GM18907 (cell line): Measurements from ENCODE around the gene NPAS3.

Source experiments
- ATAC-seq: cut with Tn5 transposase; IDR thresholded peaks from one replicate; pipeline ENCODE4 v1.9.1; 2021; ENCODE audit warnings: mild to moderate bottlenecking, moderate library complexity; ENCODE audit not compliant: unreplicated experiment

The NPAS3 gene

DNA sequence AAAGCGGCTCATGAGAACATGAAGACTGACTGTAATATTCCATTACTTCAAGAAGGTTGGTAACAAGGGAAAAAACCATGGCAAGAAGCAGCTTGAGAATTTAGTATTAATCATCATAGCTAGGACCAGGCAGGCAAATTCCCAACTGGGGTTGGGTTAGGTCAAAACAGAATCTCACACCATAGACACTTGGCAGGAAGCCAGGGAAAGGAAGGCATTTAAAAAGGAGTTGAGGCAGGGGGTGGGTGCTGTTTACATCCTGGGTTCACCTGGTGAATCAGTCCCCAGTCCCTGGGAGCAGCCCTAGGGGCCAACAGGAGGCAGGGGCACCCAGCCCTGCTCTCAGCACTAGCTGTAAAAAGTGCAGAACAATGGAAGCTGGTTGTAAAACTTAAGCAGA, 903.6 kb downstream of the NPAS3 start:
- ATAC-seq: no peak

- ATAC-seq: no peak
These were observed 905.4 kb downstream of the NPAS3 start for GRCh38 chr14:33844118-33844517.

GRCh38 chr14:33846100-33846824, 907.6 kb downstream of the NPAS3 start:
- no peak for ATAC-seq

DNA sequence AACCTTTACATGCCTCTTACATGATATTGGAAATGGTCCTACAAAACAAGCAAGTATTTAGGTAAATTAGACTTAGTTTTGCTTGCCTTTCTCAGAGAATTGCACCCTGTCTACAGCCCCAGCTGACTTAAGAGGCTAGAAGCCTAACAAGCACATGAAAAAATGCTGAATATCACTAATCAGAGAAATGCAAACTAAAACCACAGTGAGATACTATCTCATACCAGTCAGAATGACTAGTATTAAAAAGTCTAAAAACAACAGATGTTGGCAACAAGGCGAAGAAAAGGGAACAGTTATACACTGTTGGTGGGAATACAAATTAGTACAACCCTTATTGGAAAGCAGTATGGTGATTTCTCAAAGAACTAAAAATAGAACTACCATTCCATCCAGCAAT, 908.4 kb downstream of the NPAS3 start:
- ATAC-seq: no peak

DNA sequence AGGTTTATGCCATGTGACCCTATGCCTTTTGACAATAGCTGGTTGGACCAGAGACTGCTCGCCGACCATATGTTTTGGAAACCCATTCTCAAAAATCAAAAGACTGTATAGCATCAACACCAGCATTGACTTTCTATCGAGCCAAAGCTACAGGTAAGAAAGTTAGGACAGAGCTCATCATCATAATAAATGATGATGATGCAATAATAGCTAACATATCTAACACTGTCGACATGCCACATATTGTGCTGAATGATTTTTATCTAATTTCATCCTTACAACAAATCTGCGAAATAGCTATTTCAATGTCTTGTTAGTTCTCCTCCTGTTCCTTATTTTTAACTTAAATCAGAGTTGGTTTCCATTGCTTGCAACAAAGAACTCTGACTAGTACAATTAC, 909.3 kb downstream of the NPAS3 start:
- no peak for ATAC-seq

DNA sequence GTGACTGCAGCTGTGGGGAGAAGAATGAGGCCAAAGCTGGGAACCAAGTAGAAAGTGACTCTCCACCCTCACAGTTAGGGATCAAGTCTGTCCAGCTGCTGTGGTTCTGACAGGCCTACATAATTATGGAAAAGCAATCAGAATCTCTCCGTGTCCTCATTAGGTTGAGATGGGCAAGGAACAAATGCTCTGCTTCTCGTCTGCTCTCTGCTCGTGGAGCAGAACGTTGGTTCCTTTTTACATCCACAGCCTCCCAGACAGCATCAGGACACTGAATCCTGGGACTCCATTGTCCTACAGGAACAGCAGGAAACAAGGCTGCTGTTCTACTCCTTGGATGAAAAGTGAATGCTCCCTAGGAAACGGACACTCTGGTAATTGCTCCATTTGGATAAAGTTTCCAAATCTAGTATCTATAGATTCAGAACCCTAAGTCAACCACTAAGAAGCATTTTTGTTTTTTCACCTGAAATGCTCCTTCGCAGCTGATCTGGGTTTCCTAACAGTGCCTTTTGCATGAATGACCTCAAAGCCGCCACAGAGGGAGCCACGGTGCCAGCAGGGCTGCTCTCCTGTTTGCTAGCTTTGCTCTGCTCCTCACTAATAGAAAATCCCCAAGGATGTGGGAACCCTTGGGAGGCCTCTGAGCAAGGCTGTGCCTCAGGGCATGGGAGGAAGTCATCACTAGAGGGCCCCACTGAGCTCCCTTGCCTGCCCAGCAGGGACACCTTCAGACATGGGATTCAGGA, 910.2 kb downstream of the NPAS3 start:
- ATAC-seq: peak; percentile 50

- ATAC-seq: no peak
These were observed 910.7 kb downstream of the NPAS3 start for GRCh38 chr14:33849455-33849801.

DNA sequence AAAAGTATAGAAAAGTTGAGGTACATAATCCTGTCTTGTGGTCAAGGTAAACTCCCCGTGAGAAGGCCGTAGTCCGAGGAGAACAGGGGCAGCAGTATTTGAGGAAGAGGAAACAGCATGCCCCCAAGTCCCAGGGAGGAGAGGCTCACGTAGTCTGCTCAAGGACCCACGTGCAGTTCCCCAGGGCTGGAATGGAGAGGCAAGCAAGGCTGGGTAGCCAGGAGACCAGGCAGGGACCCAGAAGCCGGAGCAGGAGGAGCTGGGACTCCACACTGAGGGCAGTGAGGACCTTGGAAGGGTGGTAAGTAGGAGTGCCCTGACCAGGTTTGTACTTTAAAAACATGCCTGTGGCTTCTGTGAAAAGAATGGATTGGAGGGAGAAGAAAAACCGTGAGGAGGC, 912.1 kb downstream of the NPAS3 start:
- ATAC-seq: no peak

DNA sequence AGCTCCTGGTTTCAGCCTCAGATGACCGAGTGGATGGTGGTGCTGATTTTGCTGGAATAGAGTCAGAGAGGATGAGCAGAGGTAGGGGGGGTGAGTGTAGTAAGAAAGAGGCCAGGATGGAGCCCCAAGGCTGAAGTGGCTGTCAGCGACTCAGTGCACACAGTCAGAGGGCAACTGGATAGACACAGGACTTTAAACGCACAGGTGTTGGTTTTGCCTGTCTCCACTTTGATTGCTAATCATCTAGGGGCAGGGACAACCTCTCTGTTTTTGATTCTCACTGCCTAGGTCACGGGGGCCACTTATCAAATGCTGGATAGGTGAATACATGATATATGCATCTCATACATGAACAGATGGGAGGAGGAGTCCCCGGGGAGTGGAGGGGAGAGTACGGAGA, 912.7 kb downstream of the NPAS3 start:
- no peak for ATAC-seq

DNA sequence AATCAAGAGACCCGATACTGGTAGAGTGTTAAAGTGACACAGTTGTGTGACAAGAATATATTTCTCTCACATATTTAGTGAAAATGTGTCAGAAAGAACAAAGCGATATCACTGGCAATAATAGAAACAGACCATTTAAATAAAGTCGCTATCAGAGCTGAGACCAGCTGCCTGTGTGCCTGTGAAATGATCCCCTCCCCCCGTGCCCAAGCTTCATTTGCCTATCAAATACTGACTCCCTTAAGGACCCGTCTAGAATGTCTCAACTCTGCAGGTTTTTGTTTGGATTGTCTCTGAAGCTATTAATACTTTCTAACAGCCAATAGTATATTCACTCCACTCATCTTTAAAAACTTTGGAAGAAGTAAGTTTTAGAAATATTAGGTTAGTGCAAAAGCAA, 913.3 kb downstream of the NPAS3 start:
- ATAC-seq: no peak
